Esophagus muscularis mucosa (tissue), 4 donors: ENCODE measurements around the gene LPAR2. TPM values are rescaled to one million over a fixed set of nuclear protein-coding genes. Genes with fewer than 3 reads are reported as not detected.

Experiments used
- DNase-seq: peaks from one replicate; pipeline ENCODE4 v3.0.0-alpha.2; 2017; ENCODE audit errors: extremely low spot score
- H3K27ac ChIP-seq, 4 donors: fragments of 200-600 bp; sonication (generic); replicated peaks in 1 of 4; 1 replicate in 3 of 4; 2 replicates in 1 of 4; pipeline ENCODE4 v1.5.1; 2016 to 2019; ENCODE audit warnings: mild to moderate bottlenecking in 1 of 4
- H3K27me3 ChIP-seq, 4 donors: fragments of 200-600 bp; sonication (generic); one replicate each; pipeline versions ENCODE4 v1.5.1 to v1.6.0; 2016 to 2019
- H3K36me3 ChIP-seq, 4 donors: fragments of 200-600 bp; sonication (generic); one replicate each; pipeline ENCODE4 v1.5.1; 2016 to 2019
- H3K4me1 ChIP-seq, 4 donors: fragments of 200-600 bp; sonication (generic); one replicate each; pipeline ENCODE4 v1.5.1; 2016 to 2019
- H3K4me3 ChIP-seq, 4 donors: fragments of 200-600 bp; sonication (generic); 1 replicate in 2 of 4; 2 replicates in 2 of 4; pipeline ENCODE4 v1.5.1; 2016 to 2019; ENCODE audit warnings: mild to moderate bottlenecking in 4 of 4, moderate library complexity in 1 of 4
- H3K9me3 ChIP-seq, 4 donors: fragments of 200-600 bp; sonication (generic); 1 replicate in 3 of 4; 2 replicates in 1 of 4; pipeline ENCODE4 v1.5.1; 2016 to 2019
- CTCF ChIP-seq, 3 experiments: fragments of 200-600 bp in 2 of 3; fragments of 450-650 bp in 1 of 3; sonication (generic) in 2 of 3; IDR thresholded peaks; one replicate each; pipeline ENCODE4 v1.5.1; 2017 to 2019; ENCODE audit warnings: antibody characterized with exemption in 3 of 3, mild to moderate bottlenecking in 2 of 3, moderate library complexity in 1 of 3
- EP300 ChIP-seq: sonication (generic); formaldehyde crosslinking; IDR thresholded peaks from one replicate; pipeline ENCODE4 v1.6.1; 2017; ENCODE audit warnings: antibody characterized with exemption
- POLR2A ChIP-seq: fragments of 450-650 bp; IDR thresholded peaks from one replicate; pipeline ENCODE4 v1.6.1; 2017; ENCODE audit warnings: antibody characterized with exemption, moderate library complexity, mild to moderate bottlenecking, low read depth
- POLR2AphosphoS5 ChIP-seq, 2 donors: sonication (generic); formaldehyde crosslinking; IDR thresholded peaks; one replicate each; pipeline ENCODE4 v1.6.1; 2017; ENCODE audit warnings: antibody characterized with exemption in 2 of 2
- WGBS: methylation state at CpG from one replicate; pipeline ENCODE4 v1.1.5; 2018; 5-methylcytosine and 5-hydroxymethylcytosine counted together
- intact Hi-C: fragments of 100-400 bp; cut with DNase I; formaldehyde crosslinking; loops from one replicate; pipeline ENCODE4 v1.15.1; 2023
- total RNA-seq, 4 donors: library from RNA; depleted of rRNA; stranded (reverse); fragments of >200 nt; gene quantifications; one replicate each; pipeline versions ENCODE4 v1.1.0 to v1.2.1, GENCODE V29; 2016

The LPAR2 gene
- total RNA-seq, 4 donors from 2014 or later, result 0.69 to 2.7 (median 1.0) TPM

GRCh38 chr19:19587771-19588170, 40.2 kb downstream of the LPAR2 start:
- no peak overlapping the region for H3K4me3 ChIP-seq
- 91% methylated on average over 5 of the region's 5 CpGs for WGBS

GRCh38 chr19:19584356-19584755, 43.7 kb downstream of the LPAR2 start:
- no peak for TF ChIP-seq POLR2A
- Histone ChIP-seq H3K27me3 (peaks cover 0 to 3% (median 0%) of the 10 kb centered on the region in 4 donors), H3K36me3 (no peaks in the 10 kb centered on the region), H3K4me3 (no peak overlapping the region), H3K9me3 (no peaks in the 10 kb centered on the region), H3K4me1 (no peaks in the 10 kb centered on the region), H3K27ac (no peak overlapping the region)
- intact Hi-C loops, result no loop called here
- 84% methylated on average over 6 of the region's 6 CpGs for WGBS
- no peak for DNase-seq

More at GRCh38 chr19:19587771-19588170, 40.2 kb downstream of the LPAR2 start:
- no peak overlapping the region for H3K27ac ChIP-seq
- no peaks in the 10 kb centered on the region for H3K36me3 ChIP-seq
- intact Hi-C loops, result no loop called here
- TF ChIP-seq POLR2AphosphoS5 (IDR thresholded peaks at IDR 0.05) (no peak), EP300 (no peak), POLR2A (no peak), CTCF (IDR thresholded peaks at IDR 0.05) (no peak)
- H3K9me3 ChIP-seq, result no peaks in the 10 kb centered on the region
- no peak for DNase-seq
- H3K27me3 ChIP-seq, result peaks cover 0 to 3% (median 0%) of the 10 kb centered on the region in 4 donors
- peaks cover 4 to 14% (median 13%) of the 10 kb centered on the region in 4 donors for H3K4me1 ChIP-seq

GRCh38 chr19:19582471-19582870, 45.5 kb downstream of the LPAR2 start:
- intact Hi-C loops, result no loop called here
- TF ChIP-seq POLR2AphosphoS5 (IDR thresholded peaks at IDR 0.05) (no peak), EP300 (no peak), POLR2A (no peak), CTCF (IDR thresholded peaks at IDR 0.05) (no peak)
- Histone ChIP-seq H3K4me3 (no peak overlapping the region), H3K9me3 (no peaks in the 10 kb centered on the region), H3K4me1 (no peaks in the 10 kb centered on the region), H3K36me3 (no peaks in the 10 kb centered on the region), H3K27ac (no peak overlapping the region), H3K27me3 (peaks cover 0 to 3% (median 0%) of the 10 kb centered on the region in 4 donors)
- DNase-seq, result no peak
- 91% methylated on average over 6 of the region's 6 CpGs for WGBS

- Histone ChIP-seq H3K27me3 (peaks cover 0 to 3% (median 0%) of the 10 kb centered on the region in 4 donors), H3K4me3 (no peak overlapping the region), H3K4me1 (no peaks in the 10 kb centered on the region), H3K9me3 (no peaks in the 10 kb centered on the region), H3K27ac (no peak overlapping the region), H3K36me3 (no peaks in the 10 kb centered on the region)
- intact Hi-C loops, result no loop called here
- TF ChIP-seq POLR2A, result no peak
- TF ChIP-seq CTCF (IDR thresholded peaks at IDR 0.05), result no peak
- TF ChIP-seq POLR2AphosphoS5 (IDR thresholded peaks at IDR 0.05), result no peak
- TF ChIP-seq EP300, result no peak
- no peak for DNase-seq
- WGBS, result 87% methylated on average over 13 of the region's 13 CpGs
Measured at GRCh38 chr19:19581391-19581790, 46.6 kb downstream of the LPAR2 start.

- intact Hi-C loops, result no loop called here
- WGBS, result 100% methylated on average over 1 of the region's 4 CpGs
- no peaks in the 10 kb centered on the region for H3K9me3 ChIP-seq
Measured at GRCh38 chr19:19580418-19580817, 47.6 kb downstream of the LPAR2 start.

More at GRCh38 chr19:19580418-19580817, 47.6 kb downstream of the LPAR2 start:
- DNase-seq, result no peak
- H3K27ac ChIP-seq, result no peak overlapping the region
- no peaks in the 10 kb centered on the region for H3K36me3 ChIP-seq
- no peak for TF ChIP-seq EP300
- no peak for TF ChIP-seq POLR2AphosphoS5 (IDR thresholded peaks at IDR 0.05)
- no peak for TF ChIP-seq CTCF (IDR thresholded peaks at IDR 0.05)
- TF ChIP-seq POLR2A, result no peak
- H3K27me3 ChIP-seq, result peaks cover 0 to 3% (median 0%) of the 10 kb centered on the region in 4 donors
- H3K4me1 ChIP-seq, result no peaks in the 10 kb centered on the region
- no peak overlapping the region for H3K4me3 ChIP-seq
